ENCODE results near the gene SVEP1. TPM values are rescaled to one million over a fixed set of nuclear protein-coding genes. Genes with fewer than 3 reads are reported as not detected.

SVEP1 gene
- total RNA-seq, 2 experiments from 2014 or later, result not detected

- H2AFZ ChIP-seq (ENCODE audit: low read length), result no peak overlapping the region
- no peaks in the 10 kb centered on the region for H3K79me2 ChIP-seq (ENCODE audit: insufficient read depth, low read depth, low read length)
- BruUV-seq (replicated peaks), result no TSS peak
- CTCF ChIA-PET (ENCODE audit: unreplicated experiment), result no interaction called here
- no peak for DNase-seq (ENCODE audit: low spot score)
- no peaks in the 10 kb centered on the region for H4K20me1 ChIP-seq (ENCODE audit: insufficient read depth, low read length)
- no peaks in the 10 kb centered on the region for H3K36me3 ChIP-seq (ENCODE audit: insufficient read depth, low read length)
- no peak overlapping the region for H3K27ac ChIP-seq (ENCODE audit: low read depth, low read length, poor library complexity, severe bottlenecking)
- no peak overlapping the region for H3K4me2 ChIP-seq (ENCODE audit: low read length)
- H3K4me3 ChIP-seq (ENCODE audit: low read depth, low read length, poor library complexity, severe bottlenecking), result no peak overlapping the region
- intact Hi-C loops (cut with micrococcal nuclease; ENCODE audit: unreplicated experiment), result no loop called here
- POLR2A ChIA-PET, result interaction anchor here (0.6 kb wide), 1 partner anchor 1305 kb away, joined by 4 read pairs; no protein-coding TSS in a partner anchor
- no peaks in the 10 kb centered on the region for H3K9me3 ChIP-seq (ENCODE audit: low read length)
- H3K9me2 ChIP-seq (ENCODE audit: insufficient read depth, low read length), result no peaks in the 10 kb centered on the region
- no peak for TF ChIP-seq EZH2phosphoT487 (IDR thresholded peaks at IDR 0.05; ENCODE audit: borderline replicate concordance, low read depth, low read length)
- TF ChIP-seq, protein P1, sequence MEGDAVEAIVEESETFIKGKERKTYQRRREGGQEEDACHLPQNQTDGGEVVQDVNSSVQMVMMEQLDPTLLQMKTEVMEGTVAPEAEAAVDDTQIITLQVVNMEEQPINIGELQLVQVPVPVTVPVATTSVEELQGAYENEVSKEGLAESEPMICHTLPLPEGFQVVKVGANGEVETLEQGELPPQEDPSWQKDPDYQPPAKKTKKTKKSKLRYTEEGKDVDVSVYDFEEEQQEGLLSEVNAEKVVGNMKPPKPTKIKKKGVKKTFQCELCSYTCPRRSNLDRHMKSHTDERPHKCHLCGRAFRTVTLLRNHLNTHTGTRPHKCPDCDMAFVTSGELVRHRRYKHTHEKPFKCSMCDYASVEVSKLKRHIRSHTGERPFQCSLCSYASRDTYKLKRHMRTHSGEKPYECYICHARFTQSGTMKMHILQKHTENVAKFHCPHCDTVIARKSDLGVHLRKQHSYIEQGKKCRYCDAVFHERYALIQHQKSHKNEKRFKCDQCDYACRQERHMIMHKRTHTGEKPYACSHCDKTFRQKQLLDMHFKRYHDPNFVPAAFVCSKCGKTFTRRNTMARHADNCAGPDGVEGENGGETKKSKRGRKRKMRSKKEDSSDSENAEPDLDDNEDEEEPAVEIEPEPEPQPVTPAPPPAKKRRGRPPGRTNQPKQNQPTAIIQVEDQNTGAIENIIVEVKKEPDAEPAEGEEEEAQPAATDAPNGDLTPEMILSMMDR (conservative IDR thresholded peaks at IDR 0.05; ENCODE audit: low read length), result no peak
- H3K4me1 ChIP-seq (ENCODE audit: insufficient read depth, low read length, poor library complexity, severe bottlenecking), result no peaks in the 10 kb centered on the region
These were observed 22.7 kb upstream of the SVEP1 start for GRCh38 chr9:110602281-110602680.

- POLR2A ChIA-PET, result no interaction called here
- intact Hi-C loops (cut with micrococcal nuclease; ENCODE audit: unreplicated experiment), result no loop called here
- no peak overlapping the region for H3K27ac ChIP-seq (ENCODE audit: low read depth, low read length, poor library complexity, severe bottlenecking)
These were observed 21.6 kb upstream of the SVEP1 start for GRCh38 chr9:110601098-110601497.

GRCh38 chr9:110599468-110599867 is 19.9 kb upstream of the SVEP1 start:
- Histone ChIP-seq H3K36me3 (ENCODE audit: insufficient read depth, low read length) (no peaks in the 10 kb centered on the region), H3K79me2 (ENCODE audit: insufficient read depth, low read depth, low read length) (no peaks in the 10 kb centered on the region), H3K4me1 (ENCODE audit: insufficient read depth, low read length, poor library complexity, severe bottlenecking) (no peaks in the 10 kb centered on the region), H3K27ac (ENCODE audit: low read depth, low read length, poor library complexity, severe bottlenecking) (no peak overlapping the region), H4K20me1 (ENCODE audit: insufficient read depth, low read length) (no peaks in the 10 kb centered on the region), H3K9me3 (ENCODE audit: low read length) (no peaks in the 10 kb centered on the region), H2AFZ (ENCODE audit: low read length) (no peak overlapping the region), H3K9me2 (ENCODE audit: insufficient read depth, low read length) (no peaks in the 10 kb centered on the region), H3K4me3 (ENCODE audit: low read depth, low read length, poor library complexity, severe bottlenecking) (no peak overlapping the region), H3K4me2 (ENCODE audit: low read length) (no peak overlapping the region)
- no TSS peak for BruUV-seq (replicated peaks)
- DNase-seq (ENCODE audit: low spot score), result no peak
- ChIA-PET CTCF (ENCODE audit: unreplicated experiment) (no interaction called here), POLR2A (no interaction called here)
- no peak for TF ChIP-seq EZH2phosphoT487 (IDR thresholded peaks at IDR 0.05; ENCODE audit: borderline replicate concordance, low read depth, low read length)
- TF ChIP-seq, protein P1 (conservative IDR thresholded peaks at IDR 0.05; ENCODE audit: low read length), result no peak
- intact Hi-C loops (cut with micrococcal nuclease; ENCODE audit: unreplicated experiment), result no loop called here

More at GRCh38 chr9:110601098-110601497, 21.6 kb upstream of the SVEP1 start:
- BruUV-seq (replicated peaks), result no TSS peak
- Histone ChIP-seq H3K4me3 (ENCODE audit: low read depth, low read length, poor library complexity, severe bottlenecking) (no peak overlapping the region), H3K4me2 (ENCODE audit: low read length) (no peak overlapping the region), H3K9me2 (ENCODE audit: insufficient read depth, low read length) (no peaks in the 10 kb centered on the region), H2AFZ (ENCODE audit: low read length) (no peak overlapping the region), H3K4me1 (ENCODE audit: insufficient read depth, low read length, poor library complexity, severe bottlenecking) (no peaks in the 10 kb centered on the region), H3K36me3 (ENCODE audit: insufficient read depth, low read length) (no peaks in the 10 kb centered on the region), H3K79me2 (ENCODE audit: insufficient read depth, low read depth, low read length) (no peaks in the 10 kb centered on the region), H4K20me1 (ENCODE audit: insufficient read depth, low read length) (no peaks in the 10 kb centered on the region), H3K9me3 (ENCODE audit: low read length) (no peaks in the 10 kb centered on the region)
- TF ChIP-seq, protein P1 (conservative IDR thresholded peaks at IDR 0.05; ENCODE audit: low read length), result no peak
- TF ChIP-seq EZH2phosphoT487 (IDR thresholded peaks at IDR 0.05; ENCODE audit: borderline replicate concordance, low read depth, low read length), result no peak
- DNase-seq (ENCODE audit: low spot score), result no peak
- CTCF ChIA-PET (ENCODE audit: unreplicated experiment), result no interaction called here
